Activated T-cell treated with anti-CD3 and anti-CD28 coated beads, Interleukin-2, amount 50 U/mL, for 4 hours (primary cell): ENCODE data around the gene FTHL17. TPM values are rescaled to one million over a fixed set of nuclear protein-coding genes. Genes with fewer than 3 reads are reported as not detected.

Experiments used
- ATAC-seq, 2 donors: fragments of 200-7000 bp; cut with Tn5 transposase; one replicate each; pipeline ENCODE4 v1.10.0; 2021
- DNase-seq: peaks from one replicate; pipeline ENCODE4 v3.0.0-alpha.2; 2020
- H3K27me3 Mint-ChIP-seq: one replicate; pipeline ENCODE4 v1.8.0; 2021; ENCODE audit warnings: low read depth, mixed read lengths
- H3K36me3 Mint-ChIP-seq: one replicate; pipeline ENCODE4 v1.8.0; 2022; ENCODE audit warnings: mixed read lengths; ENCODE audit not compliant: insufficient read depth
- H3K4me1 Mint-ChIP-seq: one replicate; pipeline ENCODE4 v1.8.0; 2021; ENCODE audit warnings: low read depth, mixed read lengths
- H3K4me3 Mint-ChIP-seq: one replicate; pipeline ENCODE4 v1.8.0; 2021; ENCODE audit warnings: mild to moderate bottlenecking, moderate library complexity, mixed read lengths
- H3K9me3 Mint-ChIP-seq: one replicate; pipeline ENCODE4 v1.8.0; 2021; ENCODE audit warnings: mixed read lengths
- total RNA-seq, 3 donors: library from RNA; stranded (reverse); gene quantifications; one replicate each; pipeline ENCODE4 v1.2.1, GENCODE V29; 2021

Gene FTHL17
- total RNA-seq, 3 donors from 2014 or later, result not detected

DNA sequence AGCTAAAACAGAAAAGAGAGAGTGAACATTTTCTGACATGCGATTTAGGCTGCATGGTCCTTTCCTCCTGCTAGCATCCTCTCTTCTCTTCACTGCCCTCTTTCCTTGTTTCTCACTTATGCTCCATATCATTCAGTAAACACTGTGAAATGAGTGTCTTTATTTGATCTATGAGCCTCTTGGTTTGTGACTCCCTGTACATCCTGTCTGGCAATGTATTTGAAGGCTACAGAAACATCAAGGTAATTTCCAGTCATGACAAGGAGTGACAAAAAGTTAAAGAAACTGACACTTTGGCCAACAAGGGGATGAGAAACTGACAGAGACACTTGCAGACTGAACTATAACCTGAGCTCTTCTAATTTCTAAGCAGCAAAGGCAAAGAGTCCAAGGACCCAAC, 8.7 kb downstream of the FTHL17 start:
- no peak overlapping the region for H3K4me3 Mint-ChIP-seq
- no peaks in the 10 kb centered on the region for H3K36me3 Mint-ChIP-seq
- DNase-seq, result no peak
- no peaks in the 10 kb centered on the region for H3K4me1 Mint-ChIP-seq
- H3K9me3 Mint-ChIP-seq, result no peaks in the 10 kb centered on the region
- H3K27me3 Mint-ChIP-seq, result no peaks in the 10 kb centered on the region
- ATAC-seq, result no peak

DNA sequence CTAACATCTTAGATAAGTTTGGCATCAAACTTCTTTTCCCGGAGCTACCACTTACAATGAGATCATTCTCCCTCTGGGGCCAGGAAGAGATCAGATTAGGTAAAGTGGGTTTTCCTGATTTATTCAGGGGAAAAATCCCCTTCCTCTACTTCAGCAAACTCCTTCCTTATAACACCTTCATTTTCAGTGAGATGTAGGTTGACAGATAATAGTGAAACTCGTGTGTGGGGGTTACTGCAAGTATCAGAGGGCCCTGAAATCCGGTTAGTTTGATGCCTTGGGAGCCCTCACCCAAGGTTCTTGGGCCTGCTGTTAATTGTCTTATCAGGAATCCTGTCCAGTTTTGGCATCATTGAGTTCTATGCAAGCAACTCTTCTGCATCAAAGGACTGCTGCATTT, 10.8 kb downstream of the FTHL17 start:
- Mint-ChIP-seq H3K4me1 (no peaks in the 10 kb centered on the region), H3K9me3 (no peaks in the 10 kb centered on the region), H3K27me3 (no peaks in the 10 kb centered on the region), H3K36me3 (no peaks in the 10 kb centered on the region), H3K4me3 (no peak overlapping the region)
- DNase-seq, result no peak
- ATAC-seq, result no peak

DNA sequence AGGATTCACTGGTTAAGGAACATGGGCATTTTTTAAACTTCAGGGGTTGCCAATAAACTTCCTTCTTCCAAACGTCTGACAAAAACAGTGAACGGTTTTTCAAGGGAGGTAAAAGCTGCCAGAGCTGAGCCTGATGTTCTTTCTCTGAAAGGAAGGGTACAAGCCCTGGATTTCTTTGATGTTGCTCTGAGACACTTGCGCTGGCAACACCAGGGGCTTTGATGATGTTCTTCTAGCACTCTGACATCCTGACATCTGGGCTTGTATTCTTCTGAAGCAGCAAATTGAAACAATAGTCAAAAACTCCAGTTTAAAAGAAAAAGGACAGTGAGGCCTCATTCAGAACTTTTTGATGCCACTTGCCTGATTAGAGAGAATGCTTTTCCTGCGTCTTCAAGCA, 11.8 kb downstream of the FTHL17 start:
- H3K4me1 Mint-ChIP-seq, result no peaks in the 10 kb centered on the region
- H3K27me3 Mint-ChIP-seq, result no peaks in the 10 kb centered on the region
- no peaks in the 10 kb centered on the region for H3K36me3 Mint-ChIP-seq
- no peak for DNase-seq
- peaks cover 4% of the 10 kb centered on the region for H3K9me3 Mint-ChIP-seq
- no peak for ATAC-seq
- no peak overlapping the region for H3K4me3 Mint-ChIP-seq

DNA sequence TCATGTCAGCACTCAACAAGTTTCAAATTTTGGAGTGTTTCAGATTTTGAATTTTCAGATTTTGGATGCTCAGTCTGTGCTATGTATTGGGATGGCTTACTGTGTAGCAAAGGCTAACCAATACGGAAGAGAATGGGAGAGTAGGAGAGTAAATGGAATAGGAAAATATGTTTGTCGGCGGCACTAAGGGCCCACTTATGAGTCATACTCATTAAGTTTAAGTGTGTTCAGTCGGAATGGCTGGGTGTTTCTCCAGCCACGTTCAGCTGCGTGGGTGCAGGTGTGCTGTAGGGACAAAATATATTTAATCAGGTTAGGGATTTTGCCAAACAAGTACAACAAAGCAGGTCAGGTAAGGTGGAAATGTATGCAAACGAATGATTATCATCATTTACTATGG, 13.6 kb downstream of the FTHL17 start:
- no peaks in the 10 kb centered on the region for H3K4me1 Mint-ChIP-seq
- DNase-seq, result no peak
- no peak overlapping the region for H3K4me3 Mint-ChIP-seq
- ATAC-seq, result no peak
- no peaks in the 10 kb centered on the region for H3K36me3 Mint-ChIP-seq
- H3K27me3 Mint-ChIP-seq, result no peaks in the 10 kb centered on the region
- peaks cover 4% of the 10 kb centered on the region for H3K9me3 Mint-ChIP-seq

DNA sequence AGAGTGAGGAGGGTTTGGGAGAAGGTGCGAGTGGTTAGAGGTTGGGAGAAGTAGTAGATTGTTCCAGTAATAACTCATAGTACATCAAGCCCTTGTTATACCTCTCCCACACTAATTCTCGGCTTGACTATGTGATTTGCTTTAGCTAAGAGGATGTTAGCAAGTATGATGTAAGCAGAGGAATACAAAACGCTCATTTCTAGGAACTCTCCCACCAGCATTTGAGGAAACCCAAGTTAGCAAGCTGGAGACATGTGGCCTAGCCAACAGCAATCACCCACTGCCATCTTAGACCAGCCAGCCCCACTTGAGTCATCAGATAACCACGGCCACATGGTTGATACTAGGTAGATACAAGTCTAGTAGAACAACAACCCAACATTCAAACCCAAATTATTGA, 14.2 kb downstream of the FTHL17 start:
- no peak for DNase-seq
- Mint-ChIP-seq H3K4me3 (no peak overlapping the region), H3K36me3 (no peaks in the 10 kb centered on the region), H3K27me3 (no peaks in the 10 kb centered on the region), H3K9me3 (peaks cover 4% of the 10 kb centered on the region), H3K4me1 (no peaks in the 10 kb centered on the region)
- ATAC-seq, result peak; percentile 34 to 48

DNA sequence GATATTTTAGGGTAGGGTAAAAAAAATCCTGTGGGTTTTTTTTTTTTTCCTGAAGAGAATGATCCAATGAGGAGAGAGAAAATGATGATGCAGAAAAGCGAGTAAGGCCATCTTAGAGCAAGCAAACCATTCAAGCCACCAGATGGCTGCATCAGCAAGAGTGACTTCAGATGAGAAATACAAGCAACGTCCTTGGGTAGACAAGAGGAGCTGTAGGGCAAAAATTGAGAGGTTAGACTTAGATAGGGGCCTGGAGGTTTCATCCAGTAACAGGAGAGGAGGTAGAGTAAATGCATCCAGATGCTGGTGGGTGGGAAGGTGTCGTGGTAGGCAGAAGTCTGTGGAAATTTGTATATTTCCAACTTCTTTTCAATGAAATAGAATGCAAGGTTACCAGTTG, 14.6 kb downstream of the FTHL17 start:
- DNase-seq, result no peak
- ATAC-seq, result no peak
- H3K9me3 Mint-ChIP-seq, result peaks cover 4% of the 10 kb centered on the region
- H3K4me1 Mint-ChIP-seq, result no peaks in the 10 kb centered on the region
- no peaks in the 10 kb centered on the region for H3K27me3 Mint-ChIP-seq
- no peak overlapping the region for H3K4me3 Mint-ChIP-seq
- H3K36me3 Mint-ChIP-seq, result no peaks in the 10 kb centered on the region

DNA sequence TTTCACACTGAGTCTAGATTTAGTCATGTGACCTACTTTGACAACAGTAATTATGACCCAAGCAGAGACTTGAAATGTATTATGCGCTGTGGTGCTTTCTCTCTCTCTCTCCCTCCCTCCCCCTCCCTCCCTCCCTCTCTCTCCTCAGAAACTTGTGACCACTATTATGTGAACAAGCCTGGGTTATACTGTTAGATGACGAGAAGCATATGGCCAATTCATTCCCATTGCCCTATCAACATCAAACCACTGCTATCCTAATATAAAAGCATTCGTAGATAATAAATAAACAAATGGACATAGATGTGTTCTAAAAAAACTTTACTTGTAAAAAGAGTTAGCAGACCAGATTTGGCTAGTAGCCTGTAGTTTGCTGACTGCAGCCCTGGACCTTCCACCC, 18.2 kb downstream of the FTHL17 start:
- no peaks in the 10 kb centered on the region for H3K36me3 Mint-ChIP-seq
- no peaks in the 10 kb centered on the region for H3K27me3 Mint-ChIP-seq
- no peaks in the 10 kb centered on the region for H3K4me1 Mint-ChIP-seq
- no peak overlapping the region for H3K4me3 Mint-ChIP-seq
- H3K9me3 Mint-ChIP-seq, result peaks cover 4% of the 10 kb centered on the region
- no peak for ATAC-seq
- no peak for DNase-seq

DNA sequence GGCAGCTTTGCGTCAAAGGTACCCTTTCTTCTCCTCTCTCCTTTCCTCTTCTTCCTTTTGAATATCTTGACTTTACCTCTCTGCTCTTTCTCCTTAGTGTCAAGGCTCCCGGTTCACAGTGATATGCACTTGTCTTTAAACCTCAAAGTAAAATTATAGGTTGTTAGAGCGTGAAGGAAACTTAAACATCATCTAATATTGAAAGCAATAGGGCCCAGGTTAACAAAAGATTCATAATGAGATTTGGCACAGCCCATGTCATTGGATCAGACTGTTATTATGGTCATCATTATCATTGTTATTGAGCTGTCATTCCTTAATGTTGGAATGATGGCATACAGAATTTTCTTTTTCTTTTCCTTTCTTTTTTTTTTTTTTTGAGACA, 32.5 kb downstream of the FTHL17 start:
- H3K36me3 Mint-ChIP-seq, result no peaks in the 10 kb centered on the region
- no peaks in the 10 kb centered on the region for H3K9me3 Mint-ChIP-seq
- peaks cover 7% of the 10 kb centered on the region for H3K27me3 Mint-ChIP-seq
- no peak for DNase-seq
- no peaks in the 10 kb centered on the region for H3K4me1 Mint-ChIP-seq
- no peak for ATAC-seq
- H3K4me3 Mint-ChIP-seq, result no peak overlapping the region

DNA sequence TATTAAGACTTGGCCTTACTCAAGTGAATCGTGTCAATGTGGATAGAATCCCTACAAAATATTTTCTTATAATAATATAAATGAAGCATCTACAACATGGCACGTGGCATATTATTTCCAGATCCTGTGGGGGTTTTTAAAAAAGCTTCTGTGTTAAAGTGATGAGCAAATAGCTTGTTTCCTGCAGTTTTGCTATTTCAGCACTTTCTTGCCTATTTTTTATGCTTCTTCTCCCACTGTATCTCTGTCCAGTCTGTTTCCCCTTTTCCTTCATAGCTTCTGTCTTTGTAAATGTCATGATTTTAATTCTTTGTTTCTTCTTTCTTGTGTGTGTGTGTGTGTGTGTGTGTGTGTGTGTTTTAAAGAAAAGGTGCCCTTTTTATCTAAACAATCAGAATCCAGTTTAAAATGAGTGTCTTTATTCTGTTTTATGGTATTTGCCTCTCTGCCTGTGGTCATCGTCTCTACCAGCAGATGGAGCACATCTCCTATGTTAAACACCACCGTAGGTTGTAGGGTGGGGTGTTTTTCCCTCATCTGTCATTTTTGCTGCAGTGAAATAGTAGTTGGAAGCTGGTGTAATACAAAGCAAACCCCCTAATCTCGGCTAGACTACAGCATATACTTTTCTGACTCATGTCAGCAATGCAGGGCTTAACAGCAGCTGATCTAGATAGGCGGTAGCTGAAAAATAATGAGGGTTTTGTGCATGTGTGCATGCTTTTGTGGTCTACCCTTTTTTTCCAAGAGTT, 33.1 kb downstream of the FTHL17 start:
- no peak overlapping the region for H3K4me3 Mint-ChIP-seq
- ATAC-seq (no peak), DNase-seq (no peak)
- H3K27me3 Mint-ChIP-seq, result peaks cover 7% of the 10 kb centered on the region
- no peaks in the 10 kb centered on the region for H3K4me1 Mint-ChIP-seq
- H3K9me3 Mint-ChIP-seq, result no peaks in the 10 kb centered on the region
- no peaks in the 10 kb centered on the region for H3K36me3 Mint-ChIP-seq

DNA sequence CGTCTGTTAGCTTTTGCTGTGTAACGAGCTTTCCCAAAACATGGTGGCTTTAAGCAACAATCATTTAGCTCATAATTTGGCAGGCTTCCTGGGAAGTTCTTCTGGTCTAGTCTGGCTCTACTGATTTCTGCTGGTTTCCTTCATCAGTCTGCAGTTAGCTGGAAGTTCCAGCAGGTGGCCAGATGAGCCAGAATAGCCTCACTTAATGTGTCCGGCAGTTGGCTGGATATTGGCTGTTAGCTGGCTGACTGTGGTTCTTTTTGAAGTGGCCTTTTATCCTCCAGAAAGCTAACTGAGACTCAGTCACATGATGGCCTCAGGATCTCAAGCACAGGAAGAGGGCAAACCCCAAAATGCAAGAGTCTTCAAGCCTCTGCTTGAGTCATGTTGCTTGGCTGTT, 34.9 kb downstream of the FTHL17 start:
- no peaks in the 10 kb centered on the region for H3K4me1 Mint-ChIP-seq
- H3K9me3 Mint-ChIP-seq, result no peaks in the 10 kb centered on the region
- H3K4me3 Mint-ChIP-seq, result no peak overlapping the region
- no peak for DNase-seq
- no peak for ATAC-seq
- no peaks in the 10 kb centered on the region for H3K36me3 Mint-ChIP-seq
- H3K27me3 Mint-ChIP-seq, result peaks cover 13% of the 10 kb centered on the region

DNA sequence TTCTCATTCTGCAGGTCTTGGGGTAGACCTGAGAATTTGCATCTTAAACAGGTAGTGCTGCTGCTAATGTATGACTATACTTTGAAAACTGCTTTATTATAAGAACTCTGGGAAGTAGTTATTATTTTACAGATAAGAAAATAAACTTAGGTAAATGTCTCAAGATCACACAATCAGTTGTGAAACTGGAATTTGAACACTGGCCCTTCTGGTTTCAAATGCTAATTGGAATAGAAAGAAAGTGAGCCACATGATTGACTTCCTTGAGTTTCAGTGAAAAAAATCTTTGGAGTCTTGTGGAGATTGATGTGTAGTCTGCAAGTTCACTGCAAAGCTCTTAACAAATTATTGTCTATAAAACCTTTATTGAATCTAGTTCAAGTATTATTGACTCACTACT, 44.5 kb downstream of the FTHL17 start:
- no peak for ATAC-seq
- Mint-ChIP-seq H3K4me3 (no peak overlapping the region), H3K36me3 (no peaks in the 10 kb centered on the region), H3K4me1 (no peaks in the 10 kb centered on the region), H3K9me3 (no peaks in the 10 kb centered on the region), H3K27me3 (peaks cover 6% of the 10 kb centered on the region)
- DNase-seq, result no peak

DNA sequence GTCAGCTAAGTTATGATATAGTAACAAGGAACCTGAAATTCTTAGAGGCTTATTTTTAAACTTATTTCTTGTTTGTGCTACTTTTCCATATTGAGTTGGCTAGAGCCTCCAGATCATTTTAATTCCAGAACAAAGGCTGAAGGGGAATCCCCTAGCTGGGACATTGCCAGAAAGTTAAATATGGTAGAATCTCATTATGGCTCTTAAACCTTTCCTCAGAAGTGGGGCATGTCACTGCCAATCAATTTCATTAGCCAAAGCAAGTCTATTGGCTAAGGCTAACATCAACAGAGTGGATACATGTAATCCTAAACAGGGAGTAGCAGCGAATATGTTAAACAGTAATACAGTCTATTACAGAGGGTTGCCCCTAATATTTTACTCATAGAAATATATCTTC, 47.0 kb downstream of the FTHL17 start:
- H3K27me3 Mint-ChIP-seq, result peaks cover 2% of the 10 kb centered on the region
- no peaks in the 10 kb centered on the region for H3K4me1 Mint-ChIP-seq
- no peak for DNase-seq
- H3K36me3 Mint-ChIP-seq, result no peaks in the 10 kb centered on the region
- ATAC-seq, result no peak
- H3K4me3 Mint-ChIP-seq, result no peak overlapping the region
- H3K9me3 Mint-ChIP-seq, result no peaks in the 10 kb centered on the region

DNA sequence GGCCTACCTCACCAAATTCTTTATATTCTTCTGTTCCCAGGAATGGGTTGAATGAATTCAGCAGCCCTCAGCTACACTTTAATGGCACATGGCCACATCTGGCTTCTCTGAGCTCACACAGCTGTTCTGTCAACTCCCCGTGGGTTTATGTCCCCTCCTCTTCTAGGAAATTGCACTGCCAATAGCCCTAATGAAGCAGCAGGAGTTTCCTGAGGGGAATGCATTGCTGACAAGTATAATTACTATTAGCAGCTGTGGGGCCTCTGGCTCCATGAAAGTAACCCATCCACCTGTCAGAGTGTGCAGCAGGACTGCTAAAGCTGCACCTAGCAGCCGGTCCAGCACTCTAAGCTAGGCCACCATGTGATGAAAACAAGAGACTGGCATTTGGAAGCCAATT, 50.3 kb downstream of the FTHL17 start:
- ATAC-seq (no peak), DNase-seq (no peak)
- peaks cover 1% of the 10 kb centered on the region for H3K27me3 Mint-ChIP-seq

More for the DNA sequence above, 50.3 kb downstream of the FTHL17 start:
- Mint-ChIP-seq H3K4me1 (no peaks in the 10 kb centered on the region), H3K9me3 (no peaks in the 10 kb centered on the region), H3K4me3 (no peak overlapping the region), H3K36me3 (no peaks in the 10 kb centered on the region)
